GM10266 (cell line): ENCODE data around the gene DHRS4.
"Not testable (repeated sequence)": the region's sequence is repeated elsewhere in the genome, so short reads cannot be mapped to it uniquely, and the experiment has no call there.

Experiments
- DNase-seq: peaks from one replicate; pipeline ENCODE4 v3.0.0; 2012; ENCODE audit errors: extremely low spot score
- CTCF ChIP-seq: IDR thresholded peaks from 2 replicates; pipeline ENCODE4 v1.5.1; 2012; ENCODE audit warnings: mild to moderate bottlenecking, low read depth; ENCODE audit not compliant: control insufficient read depth, insufficient read depth; ENCODE audit errors: missing control alignments

Gene DHRS4

GRCh38 chr14:23939607-23940326 is 13.8 kb upstream of the DHRS4 start:
- no peak for DNase-seq
- TF ChIP-seq CTCF = no peak

GRCh38 chr14:23941230-23941629 is 12.3 kb upstream of the DHRS4 start:
- DNase-seq = no peak
- TF ChIP-seq CTCF = no peak

GRCh38 chr14:23941669-23942068 is 11.9 kb upstream of the DHRS4 start:
- TF ChIP-seq CTCF = no peak
- no peak for DNase-seq

- TF ChIP-seq CTCF = no peak
- DNase-seq = no peak
These were observed 11.0 kb upstream of the DHRS4 start for GRCh38 chr14:23942587-23942986.

- not testable (repeated sequence) for DNase-seq
These were observed 4.5 kb upstream of the DHRS4 start for GRCh38 chr14:23949069-23949468.

- TF ChIP-seq CTCF = no peak
- DNase-seq = no peak
These were observed 3.0 kb upstream of the DHRS4 start for GRCh38 chr14:23950411-23951135.

GRCh38 chr14:23951136-23951466 is 2.5 kb upstream of the DHRS4 start:
- DNase-seq = not testable (repeated sequence)

GRCh38 chr14:23951590-23952201 is 1.9 kb upstream of the DHRS4 start:
- TF ChIP-seq CTCF = no peak

GRCh38 chr14:23953116-23953463 is 480 bp upstream of the DHRS4 start:
- DNase-seq = not testable (repeated sequence)

More at GRCh38 chr14:23951590-23952201, 1.9 kb upstream of the DHRS4 start:
- no peak for DNase-seq

GRCh38 chr14:23954279-23954614 is 677 bp downstream of the DHRS4 start:
- DNase-seq = not testable (repeated sequence)

- not testable (repeated sequence) for DNase-seq
These were observed 1.4 kb downstream of the DHRS4 start for GRCh38 chr14:23954965-23955364.

- DNase-seq = not testable (repeated sequence)
These were observed 2.2 kb downstream of the DHRS4 start for GRCh38 chr14:23955811-23956210.

- not testable (repeated sequence) for DNase-seq
These were observed 4.5 kb downstream of the DHRS4 start for GRCh38 chr14:23957913-23958569.
